HFF-Myc (cell line): Measurements from ENCODE around the gene NTRK2.

Source experiments
- DNase-seq: peaks from one replicate; pipeline ENCODE4 v3.0.0-alpha.2; 2011; ENCODE audit warnings: low read depth; ENCODE audit errors: extremely low read depth
- H3K4me3 ChIP-seq: replicated peaks from 2 replicates; pipeline ENCODE4 v1.5.1; 2011; ENCODE audit warnings: low read depth, mild to moderate bottlenecking, control low read depth, low read length
- TF ChIP-seq, protein P1 (sequence below): IDR thresholded peaks from 2 replicates; pipeline ENCODE4 v1.5.1; 2012; ENCODE audit warnings: mild to moderate bottlenecking, low read depth, low read length, control low read depth; ENCODE audit errors: missing control alignments

The NTRK2 gene

DNA sequence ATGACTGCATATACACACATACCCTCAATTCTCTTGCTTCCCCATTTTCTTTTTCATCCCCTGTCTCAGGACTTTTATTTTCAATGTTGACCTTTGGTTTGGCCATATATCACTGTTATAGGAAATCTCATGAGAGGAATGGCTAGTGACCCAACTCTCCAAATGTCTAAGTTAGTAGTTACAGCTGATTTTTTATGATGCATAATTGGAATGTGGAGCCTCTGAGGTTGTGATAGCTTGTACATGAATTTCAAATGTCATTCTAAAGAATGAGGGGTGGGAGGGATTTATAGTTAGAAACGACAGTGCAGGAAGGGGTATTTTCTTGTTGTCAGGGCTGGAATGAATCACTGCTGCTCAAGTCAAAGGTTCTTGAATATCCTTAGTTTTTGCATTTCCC is 356.1 kb downstream of the NTRK2 start:
- no peak for DNase-seq
- TF ChIP-seq, protein P1, sequence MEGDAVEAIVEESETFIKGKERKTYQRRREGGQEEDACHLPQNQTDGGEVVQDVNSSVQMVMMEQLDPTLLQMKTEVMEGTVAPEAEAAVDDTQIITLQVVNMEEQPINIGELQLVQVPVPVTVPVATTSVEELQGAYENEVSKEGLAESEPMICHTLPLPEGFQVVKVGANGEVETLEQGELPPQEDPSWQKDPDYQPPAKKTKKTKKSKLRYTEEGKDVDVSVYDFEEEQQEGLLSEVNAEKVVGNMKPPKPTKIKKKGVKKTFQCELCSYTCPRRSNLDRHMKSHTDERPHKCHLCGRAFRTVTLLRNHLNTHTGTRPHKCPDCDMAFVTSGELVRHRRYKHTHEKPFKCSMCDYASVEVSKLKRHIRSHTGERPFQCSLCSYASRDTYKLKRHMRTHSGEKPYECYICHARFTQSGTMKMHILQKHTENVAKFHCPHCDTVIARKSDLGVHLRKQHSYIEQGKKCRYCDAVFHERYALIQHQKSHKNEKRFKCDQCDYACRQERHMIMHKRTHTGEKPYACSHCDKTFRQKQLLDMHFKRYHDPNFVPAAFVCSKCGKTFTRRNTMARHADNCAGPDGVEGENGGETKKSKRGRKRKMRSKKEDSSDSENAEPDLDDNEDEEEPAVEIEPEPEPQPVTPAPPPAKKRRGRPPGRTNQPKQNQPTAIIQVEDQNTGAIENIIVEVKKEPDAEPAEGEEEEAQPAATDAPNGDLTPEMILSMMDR, result no peak
- H3K4me3 ChIP-seq, result no peak overlapping the region

DNA sequence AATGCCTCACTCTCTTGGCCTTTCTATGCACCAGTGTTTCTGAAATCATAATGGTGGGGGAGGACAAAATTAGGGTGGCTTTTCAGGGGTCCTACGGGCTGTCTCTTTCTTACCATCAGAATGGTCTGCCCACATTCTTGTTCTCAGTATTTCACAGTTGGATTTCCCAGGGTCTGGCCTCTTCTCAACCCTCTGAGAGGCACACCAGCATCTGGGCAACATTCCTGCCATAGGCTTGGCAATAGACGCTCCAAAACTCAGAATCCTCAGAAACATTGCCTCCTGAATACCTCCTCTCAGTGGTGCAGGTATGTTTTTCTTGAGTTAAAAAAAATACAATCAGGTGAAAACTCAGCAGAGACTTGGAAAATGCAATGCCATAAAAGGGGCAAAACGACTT is 358.3 kb downstream of the NTRK2 start:
- TF ChIP-seq, protein P1, result no peak
- H3K4me3 ChIP-seq, result no peak overlapping the region
- no peak for DNase-seq

DNA sequence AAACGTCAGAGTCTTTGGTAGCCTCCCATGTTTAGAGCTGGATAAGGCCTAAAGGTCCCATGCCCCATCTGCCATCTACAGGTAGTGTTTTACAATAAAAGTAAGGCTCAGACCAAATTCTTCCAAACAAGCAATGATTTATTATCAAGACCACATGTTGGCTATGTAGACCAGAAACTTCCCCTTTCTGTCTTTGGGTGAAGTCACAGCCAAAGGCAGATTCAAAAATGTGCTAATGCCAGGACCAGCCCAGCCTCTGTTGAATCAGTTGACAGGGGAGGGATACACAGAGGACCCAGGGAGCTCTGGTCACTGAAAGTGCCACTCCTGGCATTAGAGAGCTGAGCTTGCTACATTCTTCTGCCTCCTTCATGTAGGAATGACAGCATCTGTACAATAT is 360.8 kb downstream of the NTRK2 start:
- DNase-seq, result no peak
- TF ChIP-seq, protein P1, result no peak
- no peak overlapping the region for H3K4me3 ChIP-seq

DNA sequence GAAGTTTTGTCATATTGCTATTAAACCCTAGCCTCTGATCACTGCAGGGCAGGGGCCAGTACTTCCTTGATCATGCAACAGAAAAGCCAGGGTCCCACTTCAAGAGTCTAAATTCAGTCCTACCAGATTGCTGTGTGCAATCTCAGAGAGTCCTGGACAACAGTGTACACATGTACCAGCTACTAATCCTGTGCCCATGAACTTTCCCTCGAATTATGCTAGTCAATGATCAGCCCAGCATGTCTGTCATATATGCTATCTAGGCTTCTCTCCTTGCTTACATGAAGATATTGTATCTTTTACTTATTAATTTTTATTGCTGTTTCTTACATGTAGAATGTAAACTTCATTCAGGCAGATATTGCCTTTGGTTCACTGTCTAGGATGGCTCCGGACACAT is 367.0 kb downstream of the NTRK2 start:
- DNase-seq, result no peak
- no peak overlapping the region for H3K4me3 ChIP-seq
- TF ChIP-seq, protein P1, result no peak

DNA sequence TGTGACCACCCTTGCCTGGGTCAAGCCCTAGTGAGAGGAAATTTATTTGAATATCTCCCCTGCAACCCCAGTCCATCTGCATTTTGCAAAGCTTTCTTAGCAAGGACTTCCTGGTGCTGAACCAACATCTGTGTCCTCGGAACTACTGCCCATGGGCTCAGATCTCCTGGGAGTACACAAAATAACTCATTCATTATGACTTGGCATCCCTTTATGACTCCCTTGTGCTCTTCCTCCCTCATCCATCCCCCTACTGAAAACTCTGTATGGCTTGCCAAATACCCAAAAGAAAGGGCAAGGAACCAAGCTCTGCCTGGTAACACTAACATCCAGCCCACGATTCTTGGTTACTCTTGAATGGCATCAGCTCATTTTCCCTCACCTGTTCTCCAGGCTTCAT is 368.5 kb downstream of the NTRK2 start:
- H3K4me3 ChIP-seq, result no peak overlapping the region
- DNase-seq, result no peak
- TF ChIP-seq, protein P1, result no peak

DNA sequence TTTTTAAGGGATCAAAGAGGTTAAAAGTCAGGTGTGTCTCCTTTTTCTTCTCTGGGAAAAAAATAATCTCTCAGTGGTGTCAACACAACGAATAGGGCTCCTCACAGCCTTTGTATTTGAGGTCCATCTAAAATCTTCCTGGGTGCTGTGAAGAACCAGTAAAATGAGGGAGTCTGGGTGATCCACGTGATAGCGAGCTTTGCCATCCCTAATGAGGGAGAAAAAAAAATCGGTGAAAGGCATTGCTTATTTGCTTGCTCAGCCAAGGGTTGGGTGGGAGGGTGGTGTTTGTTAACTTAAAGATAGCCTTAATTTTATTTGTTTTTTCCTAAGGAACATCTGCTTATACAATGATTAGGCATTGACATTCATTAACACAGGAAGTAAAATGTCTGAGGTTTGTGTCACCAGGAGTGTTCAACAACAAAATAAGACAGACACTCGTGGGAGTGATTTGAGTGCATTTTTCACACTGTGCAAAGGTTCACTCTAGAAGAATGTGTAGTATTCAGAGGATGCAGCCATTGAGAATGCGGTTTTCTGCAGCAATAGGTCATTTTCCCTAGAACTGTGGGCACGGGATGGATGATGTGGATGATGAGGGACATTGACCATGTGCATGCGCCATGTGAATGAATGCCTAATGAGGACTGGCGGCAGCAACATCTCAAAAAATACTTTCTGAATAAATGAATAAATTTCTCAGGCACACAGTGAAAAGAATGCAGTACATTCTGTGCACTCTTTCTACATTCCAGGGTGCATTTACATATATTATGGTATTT is 369.5 kb downstream of the NTRK2 start:
- TF ChIP-seq, protein P1, result no peak
- no peak for DNase-seq

DNA sequence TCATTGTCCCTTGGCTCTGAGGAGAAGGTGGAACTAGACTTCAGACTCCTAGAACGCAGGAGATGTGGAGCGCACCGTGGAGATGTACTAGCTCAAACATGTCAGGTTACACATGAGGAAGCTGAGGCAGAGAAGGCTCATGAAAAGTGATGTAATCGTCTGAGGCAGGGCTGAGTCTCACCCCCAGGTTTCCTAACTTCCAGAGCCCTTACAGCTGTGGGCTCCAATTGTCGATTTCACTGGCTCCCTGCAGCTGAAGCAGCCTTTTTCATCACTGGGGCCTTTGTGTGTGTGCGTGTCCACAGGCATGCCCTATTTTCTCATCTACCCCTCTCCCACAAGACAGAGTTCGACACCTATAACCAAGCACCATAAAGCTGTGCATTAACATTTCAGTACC is 370.6 kb downstream of the NTRK2 start:
- no peak overlapping the region for H3K4me3 ChIP-seq
- TF ChIP-seq, protein P1, result no peak
- DNase-seq, result no peak

More for the DNA sequence above, 369.5 kb downstream of the NTRK2 start:
- no peak overlapping the region for H3K4me3 ChIP-seq
